Measurements from ENCODE around the gene TPP2.

Gene TPP2

DNA sequence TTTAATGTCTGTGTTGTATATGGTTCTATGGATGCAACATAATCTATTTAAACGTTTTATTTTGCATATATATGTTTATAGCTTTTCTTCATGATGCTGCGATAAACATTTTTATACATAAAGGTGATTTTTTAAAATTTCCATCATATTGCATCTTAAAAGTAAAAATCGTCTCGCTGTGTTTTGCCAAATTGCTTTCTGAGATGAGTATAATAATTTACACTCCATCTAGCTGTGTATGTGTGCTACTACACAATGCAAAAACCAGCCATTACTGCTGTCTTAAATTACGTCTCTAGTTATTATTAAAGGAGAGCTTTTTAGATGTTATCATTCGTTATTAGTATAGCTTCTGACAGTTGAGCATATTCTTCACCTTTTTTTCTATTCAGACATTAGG lies 60.8 kb downstream of the TPP2 start:
- no peak for DNase-seq (ENCODE audit: low spot score)

DNA sequence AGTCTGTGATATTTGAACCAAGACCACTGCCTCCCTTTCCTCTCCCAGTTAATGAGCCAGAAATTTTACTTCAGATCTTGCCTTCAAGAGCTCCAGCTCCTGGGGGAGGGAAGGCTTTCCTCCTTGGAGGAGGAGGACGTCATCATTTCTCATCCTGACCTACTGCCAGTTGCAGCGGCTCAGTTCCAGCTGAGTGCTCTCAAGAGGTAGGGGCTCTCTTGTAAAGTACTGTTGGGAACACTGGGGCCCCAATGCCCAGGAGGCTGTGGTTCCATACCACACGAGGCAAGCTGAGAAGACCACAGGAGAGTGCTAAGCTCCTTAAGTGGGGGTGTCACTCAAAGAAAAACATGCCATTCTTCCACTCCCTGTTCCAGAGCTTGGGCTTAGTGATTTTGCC lies 61.9 kb downstream of the TPP2 start:
- no peak for DNase-seq (ENCODE audit: low spot score)

DNA sequence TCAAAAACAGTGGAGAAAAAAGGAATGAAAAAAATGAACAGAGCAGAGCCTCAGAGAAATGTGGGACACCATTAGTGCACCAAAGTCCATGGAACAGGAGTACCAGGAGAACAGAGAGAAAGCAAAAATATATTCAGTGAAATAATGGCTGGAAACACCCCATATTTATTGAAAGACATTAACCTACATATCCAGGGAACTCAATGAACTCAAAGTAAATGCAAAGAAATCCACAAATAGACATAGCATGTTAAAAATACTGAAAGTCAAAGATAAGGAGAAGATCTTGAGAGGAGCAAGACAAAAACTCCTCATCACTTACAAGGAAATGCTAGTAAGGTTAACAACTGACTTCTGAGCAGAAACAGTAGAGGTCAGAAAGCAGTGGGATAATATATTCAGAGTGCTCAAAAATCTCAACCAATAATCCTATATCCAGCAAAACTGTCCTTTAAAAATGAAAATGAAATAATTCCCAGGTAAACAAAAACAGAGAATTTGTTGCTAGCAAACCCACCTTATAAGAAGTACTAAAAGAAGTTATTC lies 62.5 kb downstream of the TPP2 start:
- DNase-seq (ENCODE audit: low spot score), result no peak

DNA sequence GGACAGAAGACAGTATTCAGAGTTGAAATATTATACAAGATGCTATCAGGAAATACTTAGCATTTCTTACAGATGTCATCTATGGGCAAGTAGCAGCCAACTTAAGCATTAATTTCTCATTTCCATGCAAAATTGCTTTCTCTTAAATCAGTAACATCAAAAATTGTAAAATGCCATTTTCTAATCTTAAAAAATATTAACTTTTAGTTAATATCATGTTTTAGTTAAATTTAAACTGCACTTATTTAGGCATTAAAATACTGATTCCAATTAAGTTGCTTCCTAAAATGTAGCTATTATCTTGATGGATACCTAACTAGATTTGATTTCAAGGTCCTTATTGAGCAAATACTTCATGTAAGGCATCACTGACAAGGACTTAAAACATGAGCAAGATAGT lies 70.2 kb downstream of the TPP2 start:
- no peak for DNase-seq (ENCODE audit: low spot score)

DNA sequence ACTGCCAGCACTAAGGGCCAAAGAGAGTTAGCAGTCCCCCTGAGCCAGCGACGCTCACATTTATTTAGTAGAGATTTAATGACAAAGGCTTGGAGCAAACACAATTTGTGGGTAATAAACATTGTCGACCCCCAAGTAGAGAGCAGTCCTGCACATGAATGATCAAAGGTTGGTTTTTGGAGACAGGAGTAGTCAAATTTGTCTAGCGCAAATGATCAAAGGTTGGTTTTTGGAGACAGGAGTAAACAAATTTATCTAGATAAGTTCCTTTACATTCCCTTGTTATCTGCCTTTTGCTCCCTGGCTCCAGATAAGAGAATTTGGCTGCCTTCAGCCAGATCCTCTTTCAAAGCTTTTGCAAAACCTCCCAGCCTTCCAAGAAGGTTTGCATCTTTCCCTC lies 71.1 kb downstream of the TPP2 start:
- DNase-seq (ENCODE audit: low spot score), result no peak

DNA sequence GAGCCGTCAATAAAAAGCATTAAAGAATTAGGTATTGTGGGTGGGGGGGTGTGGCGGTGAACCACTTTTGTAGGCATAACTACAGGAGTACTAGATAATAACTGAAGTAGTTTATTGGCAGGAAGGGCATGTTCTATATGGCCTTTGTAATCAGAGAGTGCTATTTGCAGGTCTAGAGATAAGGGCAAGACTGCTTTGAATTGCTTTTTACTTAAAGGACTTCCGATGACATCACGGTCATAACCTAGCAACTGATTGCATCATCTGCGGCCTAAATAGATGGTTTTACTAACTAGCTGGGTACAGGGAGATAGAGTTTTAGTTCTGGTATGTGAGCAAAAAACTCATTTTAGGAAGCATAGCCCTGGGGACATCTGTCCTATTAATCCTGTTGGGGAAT lies 73.3 kb downstream of the TPP2 start:
- DNase-seq (ENCODE audit: low spot score), result no peak

DNA sequence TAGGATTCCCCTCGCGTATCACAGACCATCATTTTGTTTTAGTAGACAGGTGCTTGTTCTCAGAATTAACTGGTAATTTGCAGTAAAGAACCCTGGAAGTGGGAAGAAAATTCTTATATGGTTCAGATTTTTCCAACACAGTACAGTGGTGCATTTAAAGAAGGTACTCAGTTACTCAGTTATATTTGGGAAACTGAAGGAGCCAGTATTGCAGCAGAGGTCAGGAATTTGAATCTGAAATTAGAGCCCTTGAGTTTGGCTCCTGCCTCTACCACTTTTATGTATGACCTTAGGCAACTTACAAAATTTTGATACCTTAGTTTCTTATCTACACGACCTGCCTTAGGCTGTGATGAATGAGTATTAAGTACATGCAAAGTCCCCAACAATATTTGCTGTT lies 78.3 kb downstream of the TPP2 start:
- DNase-seq (ENCODE audit: low spot score), result no peak

DNA sequence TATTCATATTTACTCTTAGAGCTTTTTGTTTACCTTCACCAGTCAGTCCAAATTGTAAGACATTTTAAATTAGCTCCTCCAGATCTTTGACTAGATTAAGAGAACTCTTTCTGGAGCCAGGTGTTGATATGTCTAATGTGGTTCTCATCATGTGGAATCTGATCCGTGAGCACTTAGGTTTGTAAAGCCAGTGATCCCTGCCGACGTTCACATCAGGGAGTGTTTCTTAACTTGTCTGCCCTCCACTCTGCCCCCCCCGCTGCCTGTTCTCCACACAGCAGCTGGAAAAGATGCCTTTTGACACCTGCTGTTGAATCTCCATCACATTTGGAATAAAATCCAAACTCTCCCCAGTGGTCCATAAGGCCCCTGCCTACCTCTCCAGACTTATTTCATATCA lies 80.3 kb downstream of the TPP2 start:
- no peak for DNase-seq (ENCODE audit: low spot score)

DNA sequence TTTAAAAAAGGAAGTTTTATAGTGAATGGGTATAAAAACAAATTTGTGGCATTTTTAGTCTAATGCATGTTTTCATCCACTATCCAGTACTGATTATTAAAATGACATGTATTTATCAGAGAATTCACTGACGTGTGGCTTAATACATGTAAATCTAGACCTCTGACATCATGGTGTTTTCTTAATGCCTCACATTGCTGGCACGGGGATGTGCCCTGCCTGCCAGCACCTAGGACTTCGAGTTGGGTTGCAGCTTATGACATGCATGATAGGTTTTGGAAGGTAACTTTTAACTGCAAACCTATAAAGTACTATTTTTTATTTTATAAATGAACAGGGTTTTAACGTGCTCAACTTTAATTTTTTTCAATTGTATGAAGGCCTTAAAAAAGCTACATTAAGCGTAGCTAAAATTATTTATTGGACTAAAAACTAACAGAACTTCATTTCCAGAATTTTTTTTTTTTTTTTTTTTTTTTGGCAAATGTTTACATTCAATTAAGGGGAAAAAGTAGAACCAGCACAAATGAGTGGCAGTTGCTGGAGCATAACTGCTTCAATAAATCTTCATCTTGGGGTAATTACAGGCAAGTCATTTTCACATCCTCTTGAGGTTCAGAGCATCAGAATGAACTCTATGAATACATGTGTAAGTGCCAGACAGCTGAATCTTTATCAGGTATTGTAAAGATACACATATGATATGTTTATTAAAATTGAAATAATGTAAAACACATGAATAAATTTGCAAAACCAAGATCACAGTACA lies 81.7 kb downstream of the TPP2 start:
- DNase-seq (ENCODE audit: low spot score), result no peak

DNA sequence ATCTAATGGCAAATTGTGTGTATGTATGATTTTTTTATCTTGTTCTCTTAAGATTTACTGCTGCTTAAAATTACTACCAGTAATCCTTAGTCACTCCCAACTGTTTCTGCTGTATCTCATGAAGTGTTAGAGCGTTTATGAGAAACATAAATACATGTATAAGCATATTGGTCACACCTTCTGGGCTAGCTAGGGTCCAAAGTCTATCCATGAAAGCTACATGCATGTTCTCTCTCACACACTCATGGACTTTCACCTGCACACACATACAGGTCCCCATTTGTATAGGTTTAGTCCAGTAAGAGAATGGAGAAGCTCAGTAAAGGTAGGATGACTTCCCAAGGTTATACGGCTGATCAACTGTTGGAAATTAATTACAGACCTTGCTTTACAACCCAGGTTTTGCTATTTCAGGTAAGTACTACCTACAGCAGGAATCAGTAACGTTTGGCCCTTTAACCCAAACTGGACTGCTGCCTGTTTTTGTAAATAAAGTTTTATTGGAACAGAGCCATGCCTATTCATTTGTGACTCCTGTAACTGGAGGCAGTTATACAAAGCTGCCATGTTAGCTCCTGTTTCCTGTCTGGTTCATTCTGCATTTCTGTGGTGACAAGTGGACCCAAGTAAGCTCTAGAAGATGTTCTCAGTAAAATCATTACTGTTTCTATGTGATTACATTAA lies 82.8 kb downstream of the TPP2 start:
- DNase-seq (ENCODE audit: low spot score), result no peak

DNA sequence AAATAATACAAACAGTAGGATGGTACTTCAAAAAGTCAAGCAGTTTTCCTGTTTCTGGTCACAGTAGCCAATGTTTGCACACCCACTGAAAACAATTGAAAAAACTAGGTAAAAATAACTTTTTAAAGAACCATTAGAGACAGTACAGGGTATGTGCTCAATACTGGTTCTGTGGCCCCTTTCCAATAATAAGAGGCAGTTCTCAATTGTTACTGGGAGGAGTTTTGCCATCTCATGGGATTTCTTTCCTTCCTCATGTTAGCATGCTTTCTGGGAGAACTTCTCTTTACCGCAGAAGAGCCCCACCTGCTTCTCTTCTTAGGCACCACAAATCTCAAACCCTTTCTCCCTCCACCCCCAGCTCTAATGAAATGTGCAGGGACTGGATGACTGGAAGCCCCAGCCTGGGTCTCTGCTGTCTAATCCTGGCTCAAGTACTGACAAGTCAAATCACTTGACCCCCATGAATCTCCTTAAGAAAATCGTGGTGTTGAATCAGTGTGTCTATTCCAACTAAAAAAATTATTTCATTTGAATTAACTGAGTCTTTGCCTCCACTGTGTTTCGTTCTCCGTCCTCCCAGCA lies 83.4 kb downstream of the TPP2 start:
- DNase-seq (ENCODE audit: low spot score), result no peak

DNA sequence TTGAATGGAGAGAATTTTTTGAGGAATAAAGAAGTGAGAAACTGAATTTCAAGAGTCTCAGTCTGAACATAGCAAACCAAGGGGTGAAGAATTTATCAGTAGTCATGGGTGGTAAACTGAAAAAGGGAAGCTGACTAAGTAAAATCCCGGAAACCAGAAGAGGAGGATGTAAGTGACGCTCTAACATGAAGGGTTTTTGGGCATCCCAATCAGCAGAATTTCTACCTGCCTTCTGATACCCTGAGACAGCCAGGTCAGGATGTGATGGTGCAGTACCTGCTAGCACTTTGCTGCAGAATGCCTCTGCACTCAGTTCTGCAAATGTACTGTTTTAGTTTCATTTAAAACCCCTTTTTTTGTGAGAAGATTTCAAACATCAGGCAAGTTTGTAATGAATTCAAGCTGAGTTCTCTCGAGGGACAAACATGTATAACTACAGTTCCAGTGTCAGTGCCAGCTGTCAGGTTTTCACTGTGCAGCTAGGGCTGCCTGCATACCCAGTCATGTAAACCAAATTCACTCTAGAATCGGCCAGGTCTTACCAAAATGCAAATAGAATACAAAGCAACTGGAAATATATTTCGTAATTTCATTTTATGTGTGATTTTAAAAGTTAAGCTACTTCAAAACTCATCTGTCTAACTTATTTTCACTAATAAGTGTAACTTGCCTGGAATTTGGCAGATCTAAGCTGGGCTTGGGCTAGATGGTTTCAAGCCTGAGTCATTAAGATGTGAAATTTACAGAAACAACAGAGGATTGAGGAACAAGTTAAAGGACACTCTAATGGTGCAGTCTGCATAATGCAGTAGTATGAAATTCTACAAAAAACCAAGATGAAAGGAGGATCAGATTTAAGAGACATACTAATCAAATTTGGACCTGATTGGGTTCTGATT lies 84.3 kb downstream of the TPP2 start:
- no peak for DNase-seq (ENCODE audit: low spot score)

DNA sequence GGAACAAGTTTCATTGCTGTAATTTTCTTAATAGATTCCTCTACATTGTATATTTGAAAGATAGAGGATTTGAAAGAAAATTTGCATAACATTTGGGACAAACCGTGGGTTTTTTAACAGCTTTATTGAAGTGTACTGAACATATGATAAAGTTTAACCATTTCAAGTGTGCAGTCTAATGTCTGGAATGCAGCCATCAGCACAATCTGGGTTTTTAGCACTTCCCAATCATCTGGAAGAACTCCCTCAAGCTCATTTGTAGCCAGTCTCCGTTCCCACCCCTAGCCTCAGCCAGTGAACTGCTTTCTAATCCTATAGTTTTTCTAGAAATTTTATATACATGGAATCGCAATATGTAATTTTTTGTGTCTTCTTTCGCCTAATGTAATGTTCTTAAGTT lies 85.4 kb downstream of the TPP2 start:
- no peak for DNase-seq (ENCODE audit: low spot score)

DNA sequence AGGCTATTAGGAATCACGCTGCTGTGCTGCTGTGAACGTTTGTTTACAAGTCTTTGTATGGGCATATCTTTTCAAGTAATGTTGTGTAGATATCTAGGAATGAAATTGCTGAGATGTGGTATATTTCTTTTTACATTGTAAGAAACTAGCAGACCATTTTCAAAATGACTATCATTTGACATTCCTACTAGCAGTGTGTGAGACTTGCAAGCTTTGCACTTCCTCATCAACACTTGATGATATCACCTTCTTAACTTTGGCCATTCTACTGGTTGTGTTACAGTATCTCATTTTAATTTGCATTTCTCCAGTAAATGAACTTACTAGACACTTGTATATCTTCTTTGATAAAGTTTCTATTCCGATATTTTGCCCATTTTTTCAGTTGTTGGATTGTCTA lies 85.9 kb downstream of the TPP2 start:
- no peak for DNase-seq (ENCODE audit: low spot score)

DNA sequence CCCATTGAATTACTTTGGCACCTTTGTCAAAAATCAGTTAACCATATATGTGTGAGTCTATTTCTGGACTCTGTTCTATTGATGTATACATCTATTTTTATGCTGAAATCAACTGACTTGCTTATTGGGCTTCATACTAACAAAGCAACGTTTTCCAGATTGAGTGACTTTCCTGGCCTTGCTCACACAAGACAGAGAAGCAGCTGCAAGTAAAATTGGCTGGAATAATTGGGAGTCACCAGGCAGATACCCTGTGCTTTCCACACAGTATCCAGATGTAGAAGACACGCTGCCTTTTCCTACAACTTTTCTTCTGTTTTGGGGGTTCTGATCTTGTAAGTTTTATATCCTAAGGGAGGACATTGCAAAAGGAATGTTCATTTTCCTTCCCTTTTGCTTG lies 86.9 kb downstream of the TPP2 start:
- DNase-seq (ENCODE audit: low spot score), result no peak

DNA sequence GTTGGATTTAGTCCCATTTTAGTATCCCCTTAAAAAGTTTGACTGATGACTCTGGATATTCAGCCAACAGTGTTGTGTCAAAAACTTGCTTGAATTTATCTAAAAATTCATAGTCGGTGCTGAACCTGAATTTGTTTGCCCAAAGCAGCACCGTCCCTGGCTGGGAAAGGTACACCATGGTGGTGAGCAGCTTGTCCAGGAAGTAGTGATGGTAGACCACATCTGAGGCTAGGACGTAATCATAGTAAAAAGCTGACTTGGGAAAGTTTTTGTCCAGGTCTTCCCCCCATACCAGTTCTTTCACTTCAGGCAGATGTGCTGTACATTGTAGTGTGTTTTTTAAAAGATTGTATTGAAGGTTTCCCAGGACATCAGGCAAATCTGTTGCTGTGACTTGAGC lies 89.2 kb downstream of the TPP2 start:
- DNase-seq (ENCODE audit: low spot score), result no peak

DNA sequence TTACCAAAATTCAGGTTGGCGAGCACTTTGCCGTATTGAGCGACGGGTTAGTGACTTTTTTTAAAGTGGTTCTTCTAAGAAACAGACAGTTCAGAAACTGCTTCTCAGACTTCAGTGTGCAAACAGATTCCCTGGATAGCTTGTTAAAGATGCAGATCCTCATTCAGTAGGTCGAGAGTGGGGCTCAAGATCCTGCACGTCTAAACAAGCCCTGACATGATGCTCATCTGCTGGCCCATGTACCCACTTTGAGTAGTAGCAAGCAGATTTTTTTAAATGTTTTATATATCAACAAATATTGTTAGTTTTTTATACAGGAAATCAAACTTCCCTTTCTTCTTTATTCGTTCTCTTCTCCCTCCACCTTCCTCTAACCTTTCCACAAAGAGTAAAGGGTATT lies 90.7 kb downstream of the TPP2 start:
- no peak for DNase-seq (ENCODE audit: low spot score)

DNA sequence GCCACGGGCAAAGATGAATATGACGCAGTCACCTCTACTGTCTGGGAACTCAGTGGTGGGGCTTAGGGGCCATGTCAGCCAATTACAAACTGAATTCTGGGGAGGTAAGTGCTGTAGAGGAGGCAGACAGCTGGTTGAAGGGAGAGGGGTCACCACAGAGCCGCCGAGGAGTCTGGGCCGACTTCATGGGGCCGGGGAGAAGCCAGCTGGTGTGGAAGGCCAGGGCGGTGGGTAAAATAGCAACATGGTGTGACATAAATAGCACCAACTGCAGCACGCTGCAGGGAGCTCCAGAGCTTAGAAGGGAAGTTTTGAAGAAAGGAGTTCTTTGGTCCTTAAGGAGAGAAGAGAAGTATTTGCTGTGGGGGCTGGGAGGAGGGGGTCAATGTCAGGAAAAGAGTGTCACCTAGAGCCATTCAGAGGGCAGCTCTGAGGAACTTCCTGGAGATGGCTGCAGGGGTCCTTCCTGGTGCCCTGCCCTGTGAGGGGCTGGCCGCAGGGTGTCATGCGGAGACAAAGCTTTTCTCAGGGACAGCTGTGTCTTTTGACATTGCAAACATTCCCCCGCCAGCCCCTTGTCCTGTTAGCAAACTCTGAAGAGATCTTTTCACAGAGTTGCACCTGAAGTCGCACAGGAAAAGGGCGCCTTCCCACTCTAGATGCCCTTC lies 91.7 kb downstream of the TPP2 start:
- DNase-seq (ENCODE audit: low spot score), result no peak

DNA sequence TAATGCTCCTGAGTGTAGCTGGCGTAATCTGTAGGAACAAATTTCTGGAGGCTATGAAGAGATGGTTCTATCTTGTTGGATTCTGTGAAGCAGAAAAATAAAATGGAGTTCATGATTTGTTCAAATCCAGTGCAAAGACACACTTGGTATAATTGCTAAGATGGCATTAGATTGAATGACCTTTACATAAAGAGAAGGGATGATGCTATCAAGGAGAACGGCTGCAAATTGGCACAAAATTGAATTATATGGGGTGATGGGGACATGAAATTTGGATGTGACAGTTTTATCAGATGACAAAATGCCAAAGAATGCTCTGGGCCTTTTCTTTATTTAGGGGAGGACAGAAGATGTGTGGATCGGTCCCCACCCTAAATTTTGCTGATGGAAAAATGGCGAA lies 94.1 kb downstream of the TPP2 start:
- no peak for DNase-seq (ENCODE audit: low spot score)

DNA sequence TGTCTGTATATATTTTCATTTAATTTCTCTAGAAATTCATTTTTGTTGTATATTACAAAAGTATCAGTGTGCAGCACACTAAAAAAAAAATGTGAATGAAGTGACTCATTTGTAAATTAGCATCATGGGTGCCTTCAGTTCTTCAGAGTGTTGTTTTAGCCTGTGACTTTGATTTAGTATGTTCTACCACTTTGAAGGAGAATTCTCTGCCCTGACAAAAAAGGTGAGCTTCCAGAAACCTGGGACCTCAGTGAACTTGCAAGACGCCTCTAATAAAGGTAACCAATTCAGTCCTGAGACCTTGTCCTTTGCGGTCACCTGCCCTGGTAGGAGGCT lies 95.7 kb downstream of the TPP2 start:
- DNase-seq (ENCODE audit: low spot score), result no peak

DNA sequence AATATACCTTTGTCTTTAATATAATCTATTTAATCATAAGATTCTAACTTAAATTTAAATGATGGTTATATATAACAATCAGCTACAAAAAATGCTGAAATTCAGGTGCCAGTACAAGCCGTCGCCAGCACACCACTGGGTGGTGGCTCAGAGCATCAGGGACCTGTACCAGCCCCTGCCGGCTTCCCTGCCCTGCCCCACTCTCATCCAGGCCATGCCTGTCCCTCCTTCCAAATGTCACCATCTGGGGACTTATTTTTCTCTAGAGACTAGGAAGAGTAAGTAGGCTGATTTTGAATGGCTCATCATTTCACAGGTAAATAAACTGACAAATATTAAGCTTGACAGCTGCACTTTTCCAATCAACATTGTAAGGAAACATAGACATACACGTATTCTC lies 96.5 kb downstream of the TPP2 start:
- no peak for DNase-seq (ENCODE audit: low spot score)

DNA sequence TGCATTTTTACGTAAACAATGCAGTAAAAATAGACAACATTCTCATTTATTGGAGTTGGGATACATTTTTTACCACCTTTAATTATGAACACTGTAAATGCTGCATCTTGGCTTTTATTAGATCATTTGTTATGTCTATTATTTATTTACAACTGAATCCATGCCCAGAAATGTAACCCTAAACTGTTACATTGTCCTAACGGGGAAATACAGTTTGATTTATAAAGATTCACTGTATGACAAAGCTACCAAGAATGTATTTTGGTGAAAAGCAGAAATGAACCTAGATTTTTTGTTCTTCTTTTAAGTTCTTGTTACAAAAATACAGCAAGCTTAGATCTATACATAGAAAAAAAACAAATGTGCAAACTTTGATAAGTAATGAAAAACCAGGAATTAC lies 97.0 kb downstream of the TPP2 start:
- no peak for DNase-seq (ENCODE audit: low spot score)
